Fibroblast of the aortic adventitia (primary cell): Measurements from ENCODE around the gene FAM83E. TPM values are rescaled to one million over a fixed set of nuclear protein-coding genes. Genes with fewer than 3 reads are reported as not detected.

Experiments
- DNase-seq: peaks from one replicate; pipeline ENCODE4 v3.0.0-alpha.2; 2010; ENCODE audit warnings: low read depth
- H3K4me3 ChIP-seq: 2 replicates; pipeline ENCODE4 v1.5.1; 2011; ENCODE audit warnings: low read depth, mild to moderate bottlenecking, control low read depth, low read length, moderate library complexity
- CTCF ChIP-seq: IDR thresholded peaks from 2 replicates; pipeline ENCODE4 v1.5.1; 2011; ENCODE audit warnings: mild to moderate bottlenecking, low read length, control low read depth, inconsistent platforms; ENCODE audit not compliant: insufficient read depth
- total RNA-seq: library from RNA; depleted of rRNA; stranded (reverse); fragments of >200 nt; gene quantifications from 2 replicates; pipeline ENCODE4 v1.2.3, GENCODE V29; 2012; ENCODE audit warnings: low replicate concordance

FAM83E gene
- total RNA-seq, 1 donor: 0.18 TPM

GRCh38 chr19:48615231-48616040 is 560 bp upstream of the FAM83E start:
- no peak for DNase-seq
- TF ChIP-seq CTCF: no peak
- no peak overlapping the region for H3K4me3 ChIP-seq

GRCh38 chr19:48613852-48614435 is 932 bp downstream of the FAM83E start:
- no peak overlapping the region for H3K4me3 ChIP-seq
- no peak for TF ChIP-seq CTCF
- DNase-seq: no peak

- DNase-seq: no peak
- H3K4me3 ChIP-seq: no peak overlapping the region
- TF ChIP-seq CTCF: no peak
Observed at GRCh38 chr19:48613024-48613851, 1.6 kb downstream of the FAM83E start.

- no peak for DNase-seq
- H3K4me3 ChIP-seq: no peak overlapping the region
- TF ChIP-seq CTCF: no peak
Observed at GRCh38 chr19:48611872-48612271, 3.0 kb downstream of the FAM83E start.

GRCh38 chr19:48609571-48610108 is 5.2 kb downstream of the FAM83E start:
- no peak overlapping the region for H3K4me3 ChIP-seq
- no peak for TF ChIP-seq CTCF
- DNase-seq: no peak

GRCh38 chr19:48608798-48609263 is 6.0 kb downstream of the FAM83E start:
- peak; percentile 58 for TF ChIP-seq CTCF
- peak; percentile 39 for DNase-seq
- H3K4me3 ChIP-seq: no peak overlapping the region
